Smooth muscle cell (in vitro differentiated cells): ENCODE results near the gene GPR39. TPM values are rescaled to one million over a fixed set of nuclear protein-coding genes. Genes with fewer than 3 reads are reported as not detected.
A peak's percentile ranks its signal among the peaks of the same experiment; 100 is the strongest.

ENCODE experiments used
- DNase-seq: peaks from one replicate; lab custom pipeline; 2025; ENCODE audit not compliant: unreplicated experiment; lab: John Stamatoyannopoulos, UW
- H2AFZ ChIP-seq: fragments of 200-600 bp; sonication (generic); 2 replicates; pipeline ENCODE4 v1.6.0; 2016; ENCODE audit warnings: antibody characterized with exemption, low read depth, mild to moderate bottlenecking
- H3F3A ChIP-seq: fragments of 200-600 bp; sonication (generic); 2 replicates; pipeline ENCODE4 v1.6.0; 2017; ENCODE audit warnings: antibody characterized with exemption, low read depth
- H3K27ac ChIP-seq: fragments of 200-600 bp; sonication (generic); 2 replicates; pipeline ENCODE4 v1.5.1; 2016; ENCODE audit warnings: low read depth, mild to moderate bottlenecking
- H3K27me3 ChIP-seq: fragments of 200-600 bp; sonication (generic); 2 replicates; pipeline ENCODE4 v1.6.1; 2016; ENCODE audit warnings: low read depth, mild to moderate bottlenecking
- H3K36me3 ChIP-seq: fragments of 200-600 bp; sonication (generic); 2 replicates; pipeline ENCODE4 v1.5.1; 2016; ENCODE audit warnings: low read depth
- H3K4me1 ChIP-seq: fragments of 200-600 bp; sonication (generic); 2 replicates; pipeline ENCODE4 v1.5.1; 2016; ENCODE audit warnings: low read depth
- H3K4me2 ChIP-seq: fragments of 200-600 bp; sonication (generic); 2 replicates; pipeline ENCODE4 v1.6.0; 2016; ENCODE audit warnings: mild to moderate bottlenecking
- H3K4me3 ChIP-seq: fragments of 200-600 bp; sonication (generic); 2 replicates; pipeline ENCODE4 v1.5.1; 2016; ENCODE audit warnings: mild to moderate bottlenecking
- H3K79me2 ChIP-seq: fragments of 200-600 bp; sonication (generic); 2 replicates; pipeline ENCODE4 v1.6.0; 2016; ENCODE audit warnings: low read depth, mild to moderate bottlenecking
- H3K9ac ChIP-seq: fragments of 200-600 bp; sonication (generic); 2 replicates; pipeline ENCODE4 v1.6.0; 2016; ENCODE audit warnings: low read depth
- H3K9me3 ChIP-seq: fragments of 200-600 bp; sonication (generic); replicated peaks from 2 replicates; pipeline ENCODE4 v1.5.1; 2016; ENCODE audit warnings: low read depth
- H4K20me1 ChIP-seq: fragments of 200-600 bp; sonication (generic); 2 replicates; pipeline ENCODE4 v1.6.0; 2016; ENCODE audit warnings: low read depth
- CTCF ChIP-seq: fragments of 200-600 bp; sonication (generic); IDR thresholded peaks from 2 replicates; pipeline ENCODE4 v1.5.1; 2017; ENCODE audit warnings: borderline replicate concordance, mild to moderate bottlenecking, antibody characterized with exemption; ENCODE audit not compliant: insufficient read depth, poor library complexity, severe bottlenecking
- WGBS: methylation state at CpG from one replicate; pipeline ENCODE4 v1.1.7; 2016; ENCODE audit warnings: low lambda C conversion rate; 5-methylcytosine and 5-hydroxymethylcytosine counted together
- polyA plus RNA-seq: library from polyadenylated mRNA; unstranded; fragments of >200 nt; fragmentation: Nextera tagmentation; extraction: Ambion mirVana; gene quantifications from 2 replicates; pipeline ENCODE4 v1.2.1, GENCODE V29; 2016
- total RNA-seq: library from RNA; depleted of rRNA; stranded (reverse); fragments of >200 nt; gene quantifications from 2 replicates; pipeline ENCODE4 v1.2.3, GENCODE V29; 2014

Gene GPR39
- total and polyA plus RNA-seq, 2 experiments from 2014 or later: 0.87 to 1.4 TPM

- H2AFZ ChIP-seq: no peak overlapping the region
- no peaks in the 10 kb centered on the region for H3K36me3 ChIP-seq
- no peak overlapping the region for H3K4me3 ChIP-seq
- 94% methylated on average over 1 of the region's 1 CpG for WGBS
- H3K27me3 ChIP-seq: peaks cover 6% of the 10 kb centered on the region
- H3K27ac ChIP-seq: no peak overlapping the region
- no peaks in the 10 kb centered on the region for H3K4me1 ChIP-seq
- H3K4me2 ChIP-seq: no peak overlapping the region
- DNase-seq: no peak
- H4K20me1 ChIP-seq: no peaks in the 10 kb centered on the region
- no peaks in the 10 kb centered on the region for H3F3A ChIP-seq
- H3K79me2 ChIP-seq: no peaks in the 10 kb centered on the region
- TF ChIP-seq CTCF: no peak
- H3K9me3 ChIP-seq: no peaks in the 10 kb centered on the region
- H3K9ac ChIP-seq: no peak overlapping the region
Observed at GRCh38 chr2:132484144-132484543, 67.5 kb downstream of the GPR39 start.

GRCh38 chr2:132488491-132488890 lies 71.9 kb downstream of the GPR39 start:
- Histone ChIP-seq H3K4me2 (no peak overlapping the region), H3K9ac (no peak overlapping the region), H2AFZ (no peak overlapping the region), H3K27ac (no peak overlapping the region), H3K4me1 (no peaks in the 10 kb centered on the region), H3K4me3 (no peak overlapping the region), H3F3A (no peaks in the 10 kb centered on the region), H3K79me2 (no peaks in the 10 kb centered on the region), H3K9me3 (no peaks in the 10 kb centered on the region), H3K36me3 (no peaks in the 10 kb centered on the region), H3K27me3 (peaks cover 6% of the 10 kb centered on the region), H4K20me1 (no peaks in the 10 kb centered on the region)
- DNase-seq: no peak
- 89% methylated on average over 6 of the region's 6 CpGs for WGBS
- no peak for TF ChIP-seq CTCF

GRCh38 chr2:132489150-132489549 lies 72.5 kb downstream of the GPR39 start:
- peak; percentile 5 for DNase-seq
- Histone ChIP-seq H3F3A (no peaks in the 10 kb centered on the region), H3K9ac (no peak overlapping the region), H3K4me2 (no peak overlapping the region), H3K36me3 (no peaks in the 10 kb centered on the region), H3K27ac (no peak overlapping the region), H3K79me2 (no peaks in the 10 kb centered on the region), H4K20me1 (no peaks in the 10 kb centered on the region), H3K4me3 (no peak overlapping the region), H3K27me3 (peaks cover 6% of the 10 kb centered on the region), H2AFZ (no peak overlapping the region), H3K4me1 (no peaks in the 10 kb centered on the region), H3K9me3 (no peaks in the 10 kb centered on the region)
- WGBS: 26% methylated on average over 17 of the region's 18 CpGs
- TF ChIP-seq CTCF: no peak

GRCh38 chr2:132495881-132496280 lies 79.3 kb downstream of the GPR39 start:
- Histone ChIP-seq H3F3A (no peaks in the 10 kb centered on the region), H3K27ac (no peak overlapping the region), H3K36me3 (no peaks in the 10 kb centered on the region), H2AFZ (no peak overlapping the region), H3K4me2 (no peak overlapping the region), H4K20me1 (no peaks in the 10 kb centered on the region), H3K4me1 (no peaks in the 10 kb centered on the region), H3K79me2 (no peaks in the 10 kb centered on the region), H3K9ac (no peak overlapping the region), H3K4me3 (no peak overlapping the region), H3K9me3 (no peaks in the 10 kb centered on the region), H3K27me3 (no peaks in the 10 kb centered on the region)
- DNase-seq: no peak
- TF ChIP-seq CTCF: no peak
- WGBS: 90% methylated on average over 2 of the region's 2 CpGs
